Muscle of arm (tissue), 12 donors: Measurements from ENCODE around the gene CLASP1. TPM values are rescaled to one million over a fixed set of nuclear protein-coding genes. Genes with fewer than 3 reads are reported as not detected.
"Not testable (repeated sequence)": the region's sequence is repeated elsewhere in the genome, so short reads cannot be mapped to it uniquely, and the experiment has no call there.

Source experiments
- DNase-seq: peaks from one replicate; pipeline ENCODE4 v3.0.0-alpha.2; 2013
- polyA plus RNA-seq, 12 donors: library from polyadenylated mRNA; unstranded; fragments of 120-200 nt; gene quantifications; one replicate each; pipeline ENCODE4 v1.2.1, GENCODE V29; 2013; ENCODE audit not compliant: insufficient read length in 12 of 12

Gene CLASP1
- polyA plus RNA-seq, 12 donors: 41.5 to 86.0 (median 58.7) TPM

DNA sequence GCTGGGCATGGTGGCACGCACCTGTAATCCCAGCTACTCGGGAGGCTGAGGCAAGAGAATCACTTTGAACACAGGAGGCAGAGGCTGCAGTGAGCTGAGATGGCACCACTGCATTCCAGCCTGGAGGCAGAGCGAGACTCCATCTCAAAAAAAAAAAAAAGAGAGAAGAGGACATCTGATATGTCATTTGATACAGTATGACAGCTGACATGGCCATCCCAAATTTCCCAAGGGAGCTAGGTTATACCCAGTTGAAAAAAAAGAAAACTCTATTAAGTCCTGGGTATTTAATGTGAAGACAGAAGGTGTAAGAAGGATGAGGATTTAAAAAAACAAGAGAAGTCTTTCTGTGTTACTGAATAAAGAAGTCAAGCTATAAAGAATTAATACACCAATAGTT, 23.3 kb downstream of the CLASP1 start:
- DNase-seq: no peak

DNA sequence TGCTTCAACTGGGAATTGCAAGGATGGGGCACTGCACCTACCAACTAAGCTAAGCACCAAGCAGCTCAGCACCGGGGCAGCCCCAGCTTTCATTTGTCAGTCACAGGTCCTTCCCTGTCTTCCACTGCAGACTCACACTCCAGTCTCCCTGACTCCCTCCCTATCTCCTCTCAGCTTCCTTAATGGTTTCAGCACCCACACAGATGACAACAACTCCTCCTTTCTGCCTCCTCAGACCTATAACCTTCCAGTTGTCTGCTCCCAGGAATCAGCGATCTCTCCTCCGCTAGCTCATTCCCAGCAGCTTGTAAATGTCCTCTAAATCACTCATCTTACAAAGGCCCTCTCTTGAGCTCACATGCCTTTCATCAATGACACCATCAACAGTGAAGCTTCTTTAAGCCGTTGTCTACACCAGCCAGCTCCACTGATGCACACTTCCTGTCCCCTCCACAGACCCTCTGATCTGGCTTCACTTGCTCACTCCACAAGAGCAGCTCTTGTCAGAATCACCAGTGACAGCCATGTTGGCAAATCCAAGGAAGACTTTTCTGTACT, 32.1 kb downstream of the CLASP1 start:
- DNase-seq: no peak

DNA sequence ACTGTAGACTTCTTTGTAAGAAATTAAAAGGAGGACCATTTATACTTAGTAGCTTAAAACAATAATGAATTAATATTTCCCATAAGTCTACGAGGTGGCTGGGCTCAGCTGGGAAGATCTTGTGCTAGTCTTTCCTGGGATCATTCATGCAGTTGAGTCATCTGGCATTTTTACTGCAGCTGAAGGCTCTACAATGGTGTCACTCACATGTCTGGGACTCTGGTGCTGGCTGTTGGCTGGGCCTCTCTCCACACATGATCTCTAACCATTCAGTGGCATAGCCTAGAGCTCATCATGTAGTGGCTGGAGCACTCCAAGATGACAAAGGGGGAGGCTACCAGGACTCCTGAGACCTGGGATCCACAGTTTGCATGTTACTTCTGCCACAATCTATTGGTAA, 35.5 kb downstream of the CLASP1 start:
- no peak for DNase-seq

DNA sequence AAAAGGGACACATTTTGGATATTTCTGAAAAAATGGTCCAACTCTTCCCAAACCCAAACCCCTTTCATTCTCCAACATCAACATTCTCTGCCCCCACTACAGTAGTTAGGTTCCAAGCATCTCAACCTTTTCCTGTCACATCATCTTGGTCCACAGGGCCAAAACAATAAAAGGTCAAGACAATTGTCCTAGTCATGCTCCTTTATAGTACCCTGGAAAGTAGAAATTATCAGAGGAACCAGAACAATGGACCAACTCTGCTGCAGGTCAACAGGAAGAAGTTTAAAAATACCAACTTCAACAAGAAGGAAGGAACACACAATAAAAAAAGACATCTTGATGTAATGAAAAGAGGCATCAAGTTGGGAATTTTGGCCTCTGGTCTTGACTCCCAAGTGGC, 36.1 kb downstream of the CLASP1 start:
- DNase-seq: no peak

DNA sequence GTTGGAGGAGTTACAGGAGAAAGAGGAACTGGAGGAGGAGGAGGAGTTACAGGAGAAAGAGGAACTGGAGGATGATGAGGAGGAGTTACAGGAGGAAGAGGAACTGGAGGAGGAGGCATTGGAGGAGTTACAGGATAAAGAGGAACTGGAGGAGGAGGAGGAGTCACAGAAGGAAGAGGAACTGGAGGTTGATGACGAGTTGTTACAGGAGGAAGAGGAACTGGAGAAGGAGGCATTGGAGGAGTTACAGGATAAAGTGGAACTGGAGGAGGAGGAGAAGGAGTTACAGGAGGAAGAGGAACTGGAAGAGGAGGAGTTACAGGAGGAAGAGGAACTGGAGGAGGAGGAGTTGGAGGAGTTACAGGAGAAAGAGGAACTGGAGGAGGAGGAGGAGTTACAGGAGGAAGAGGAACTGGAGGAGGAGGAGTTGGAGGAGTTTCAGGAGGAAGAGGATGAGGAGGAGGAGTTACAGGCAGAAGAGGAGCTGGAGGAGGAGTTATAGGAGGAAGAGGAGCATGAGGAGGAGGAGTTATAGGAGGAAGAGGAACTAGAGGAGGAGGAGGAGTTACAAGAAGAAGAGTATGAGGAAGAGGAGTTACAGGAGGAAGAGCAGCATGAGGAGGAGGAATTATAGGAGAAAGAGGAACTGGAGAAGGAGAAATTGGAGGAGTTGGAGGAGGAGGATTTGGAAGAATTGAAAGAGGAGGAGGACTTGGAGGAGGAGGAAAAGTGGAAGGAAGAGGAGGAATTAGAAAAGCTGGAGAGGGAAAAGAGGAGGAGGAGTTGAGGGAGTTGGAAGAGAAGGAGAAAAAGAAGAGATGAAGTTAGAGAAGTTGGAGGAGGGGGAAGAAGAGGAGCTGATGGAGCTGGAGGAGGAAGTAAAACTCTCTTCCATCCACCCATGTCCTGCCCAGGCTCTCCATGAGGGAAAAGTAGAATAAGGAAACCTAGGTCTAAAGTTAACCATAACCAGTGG, 37.2 kb downstream of the CLASP1 start:
- no peak for DNase-seq

DNA sequence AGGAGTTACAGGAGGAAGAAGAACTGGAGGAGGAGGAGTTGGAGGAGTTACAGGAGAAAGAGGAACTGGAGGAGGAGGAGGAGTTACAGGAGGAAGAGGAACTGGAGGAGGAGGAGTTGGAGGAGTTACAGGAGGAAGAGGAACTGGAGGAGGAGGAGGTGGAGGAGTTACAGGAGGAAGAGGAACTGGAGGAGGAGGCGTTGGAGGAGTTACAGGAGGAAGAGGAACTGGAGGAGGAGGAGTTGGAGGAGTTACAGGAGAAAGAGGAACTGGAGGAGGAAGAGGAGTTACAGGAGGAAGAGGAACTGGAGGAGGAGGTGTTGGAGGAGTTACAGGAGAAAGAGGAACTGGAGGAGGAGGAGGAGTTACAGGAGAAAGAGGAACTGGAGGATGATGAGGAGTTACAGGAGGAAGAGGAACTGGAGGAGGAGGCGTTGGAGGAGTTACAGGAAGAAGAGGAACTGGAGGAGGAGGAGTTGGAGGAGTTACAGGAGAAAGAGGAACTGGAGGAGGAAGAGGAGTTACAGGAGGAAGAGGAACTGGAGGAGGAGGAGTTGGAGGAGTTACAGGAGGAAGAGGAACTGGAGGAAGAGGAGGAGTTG, 38.1 kb downstream of the CLASP1 start:
- DNase-seq: not testable (repeated sequence)

DNA sequence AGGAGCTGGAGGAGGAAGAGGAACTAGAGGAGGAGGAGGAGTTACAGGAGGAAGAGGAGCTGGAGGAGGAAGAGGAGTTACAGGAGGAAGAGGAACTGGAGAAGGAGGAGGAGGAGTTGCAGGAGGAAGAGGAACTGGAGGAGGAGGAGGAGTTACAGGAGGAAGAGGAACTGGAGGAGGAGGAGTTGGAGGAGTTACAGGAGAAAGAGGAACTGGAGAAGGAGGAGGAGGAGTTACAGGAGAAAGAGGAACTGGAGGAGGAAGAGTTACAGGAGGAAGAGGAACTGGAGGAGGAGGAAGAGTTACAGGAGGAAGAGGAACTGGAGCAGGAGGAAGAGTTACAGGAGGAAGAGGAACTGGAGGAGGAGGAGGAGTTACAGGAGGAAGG, 38.8 kb downstream of the CLASP1 start:
- DNase-seq: not testable (repeated sequence)

DNA sequence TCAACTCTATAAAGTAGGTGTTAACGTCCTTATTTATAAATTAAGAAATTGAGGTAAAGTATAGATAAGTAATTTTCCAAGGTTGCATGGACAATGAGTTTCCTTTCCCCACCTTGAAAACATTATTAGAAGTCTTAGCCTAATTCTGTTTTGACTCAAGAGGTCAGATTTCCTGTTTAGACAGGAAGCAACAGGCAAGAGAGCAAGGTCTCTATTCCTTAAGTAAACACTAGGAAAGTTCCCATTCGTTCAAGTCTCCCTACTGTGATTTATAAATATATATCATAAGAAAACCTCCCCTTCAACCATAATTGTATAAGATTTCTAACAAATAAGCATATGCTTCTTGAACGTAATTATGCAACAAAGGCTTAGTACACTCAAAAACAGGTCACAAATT, 40.3 kb downstream of the CLASP1 start:
- no peak for DNase-seq

DNA sequence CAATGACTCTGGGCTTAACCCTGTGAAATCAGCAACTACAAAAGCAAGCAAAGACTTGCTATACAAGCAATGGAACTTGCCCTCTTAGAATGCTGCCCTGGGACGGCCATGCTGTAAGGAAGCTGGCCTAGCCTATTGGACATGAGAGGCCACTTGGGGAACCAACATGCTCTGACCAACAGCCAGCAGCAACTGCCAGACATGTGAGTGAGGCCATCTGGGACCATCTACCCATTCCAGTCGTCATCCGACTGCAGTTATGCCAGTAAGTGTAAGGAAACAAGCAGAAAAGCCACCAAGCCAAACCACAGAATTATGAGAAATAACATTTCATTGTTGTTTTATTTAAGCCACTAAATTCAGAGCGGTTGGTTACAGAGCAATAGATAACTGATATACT, 40.9 kb downstream of the CLASP1 start:
- no peak for DNase-seq

DNA sequence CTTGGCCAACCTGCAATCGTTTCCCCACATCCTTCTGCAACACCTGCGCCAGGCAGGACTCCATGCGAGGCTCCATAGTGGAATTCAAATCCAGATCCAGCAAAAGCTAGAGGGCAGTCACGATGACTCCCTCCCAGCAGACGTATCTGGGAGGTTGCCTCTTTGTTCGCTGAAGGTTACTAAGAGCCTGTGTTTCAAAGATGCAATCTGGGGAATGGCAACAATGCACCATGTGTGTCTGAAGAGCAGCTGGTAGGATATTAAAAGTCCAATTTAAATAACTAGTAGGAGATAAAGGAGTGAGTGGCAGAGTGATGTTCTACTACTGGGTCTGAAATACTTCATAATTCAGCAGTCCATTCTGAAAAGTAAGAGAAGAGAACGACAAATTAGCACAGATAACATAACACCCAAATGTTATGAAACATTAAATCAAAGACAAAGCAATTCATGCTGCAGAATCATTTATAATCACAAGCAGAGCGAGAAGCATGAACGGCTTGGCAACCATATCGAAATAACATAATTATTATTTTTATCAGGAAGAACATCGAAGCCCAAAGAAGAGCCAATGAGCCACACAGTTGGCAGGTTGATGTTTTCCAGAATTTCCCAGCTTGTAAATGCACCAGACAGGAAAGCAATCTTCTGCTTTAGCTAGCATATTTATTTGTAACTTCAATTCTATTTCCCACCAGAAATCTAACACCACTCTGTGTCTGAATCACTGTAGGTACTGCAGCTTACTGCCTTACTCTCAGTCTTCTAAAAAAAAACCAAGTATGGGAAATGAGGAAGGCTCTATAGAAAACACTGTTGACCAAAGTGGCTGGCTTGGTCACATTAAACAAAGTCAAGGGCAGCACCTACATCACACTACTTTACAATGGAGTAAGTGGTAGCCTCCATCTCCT, 43.2 kb downstream of the CLASP1 start:
- peak; percentile 6 for DNase-seq

DNA sequence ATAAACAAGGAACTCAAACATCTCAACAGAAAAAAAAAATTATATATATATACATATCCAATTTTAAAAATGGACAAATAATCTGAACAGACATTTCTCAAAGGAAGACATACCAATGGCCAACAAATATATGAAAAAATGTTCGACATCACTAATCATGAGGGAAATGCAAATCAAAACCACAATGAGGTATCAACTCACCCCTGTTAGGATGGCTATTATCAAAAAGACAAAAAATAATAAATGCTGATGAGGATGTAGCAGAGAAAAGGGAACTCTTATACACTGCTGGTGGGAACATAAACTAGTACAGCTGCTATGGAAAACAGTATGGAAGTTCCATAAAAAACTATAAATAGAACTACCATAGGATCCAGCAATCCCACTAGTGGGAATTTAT, 46.1 kb downstream of the CLASP1 start:
- DNase-seq: no peak

DNA sequence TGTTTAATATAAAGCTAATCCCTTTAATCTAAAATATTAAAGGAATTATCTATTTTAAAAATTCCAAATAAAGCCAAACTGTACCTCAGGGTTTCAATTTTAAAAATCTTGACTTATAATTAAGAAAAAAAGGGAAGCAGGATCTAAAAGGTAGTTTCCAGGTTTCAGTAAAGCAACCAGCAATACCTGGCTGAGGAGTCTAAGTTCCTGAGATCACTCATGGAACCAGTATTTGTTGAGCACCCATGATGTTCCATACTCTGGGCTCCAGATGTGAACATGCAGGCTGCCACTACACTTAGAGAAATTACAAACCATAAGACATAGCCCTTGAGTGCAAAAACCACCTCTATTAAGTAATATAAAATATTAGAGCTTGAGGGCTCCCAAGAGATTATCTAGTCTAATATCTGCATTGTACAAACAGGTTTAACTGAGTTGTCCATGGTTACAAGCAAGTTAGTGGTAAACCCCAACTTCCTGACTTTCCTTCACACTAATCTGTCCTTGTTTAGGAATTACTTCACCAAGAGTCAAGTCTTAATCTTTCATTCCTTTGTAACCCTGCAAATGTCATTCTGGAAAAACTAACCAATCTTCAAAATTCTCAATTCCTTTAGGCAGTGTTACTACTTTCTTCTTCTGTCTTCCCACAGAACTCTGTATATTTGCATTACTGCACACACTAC, 49.2 kb downstream of the CLASP1 start:
- no peak for DNase-seq

DNA sequence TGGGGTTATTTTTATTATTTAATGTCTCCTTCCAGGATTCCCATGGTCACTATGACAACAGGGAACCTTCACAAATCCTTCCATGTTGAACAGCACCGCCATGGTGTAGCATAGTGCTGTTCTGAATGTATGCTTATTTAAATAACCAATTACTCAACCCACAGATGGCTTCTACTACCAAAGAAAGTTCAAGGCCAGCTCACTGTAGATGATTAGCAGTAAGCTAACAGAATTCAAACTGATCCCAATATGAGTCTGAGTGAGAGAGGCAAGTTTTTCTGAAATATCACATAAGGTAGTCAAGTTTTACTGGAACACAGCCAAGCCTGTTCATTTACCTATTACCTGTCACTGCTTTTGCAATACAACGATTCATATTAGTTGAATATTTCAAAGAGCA, 51.2 kb downstream of the CLASP1 start:
- no peak for DNase-seq

DNA sequence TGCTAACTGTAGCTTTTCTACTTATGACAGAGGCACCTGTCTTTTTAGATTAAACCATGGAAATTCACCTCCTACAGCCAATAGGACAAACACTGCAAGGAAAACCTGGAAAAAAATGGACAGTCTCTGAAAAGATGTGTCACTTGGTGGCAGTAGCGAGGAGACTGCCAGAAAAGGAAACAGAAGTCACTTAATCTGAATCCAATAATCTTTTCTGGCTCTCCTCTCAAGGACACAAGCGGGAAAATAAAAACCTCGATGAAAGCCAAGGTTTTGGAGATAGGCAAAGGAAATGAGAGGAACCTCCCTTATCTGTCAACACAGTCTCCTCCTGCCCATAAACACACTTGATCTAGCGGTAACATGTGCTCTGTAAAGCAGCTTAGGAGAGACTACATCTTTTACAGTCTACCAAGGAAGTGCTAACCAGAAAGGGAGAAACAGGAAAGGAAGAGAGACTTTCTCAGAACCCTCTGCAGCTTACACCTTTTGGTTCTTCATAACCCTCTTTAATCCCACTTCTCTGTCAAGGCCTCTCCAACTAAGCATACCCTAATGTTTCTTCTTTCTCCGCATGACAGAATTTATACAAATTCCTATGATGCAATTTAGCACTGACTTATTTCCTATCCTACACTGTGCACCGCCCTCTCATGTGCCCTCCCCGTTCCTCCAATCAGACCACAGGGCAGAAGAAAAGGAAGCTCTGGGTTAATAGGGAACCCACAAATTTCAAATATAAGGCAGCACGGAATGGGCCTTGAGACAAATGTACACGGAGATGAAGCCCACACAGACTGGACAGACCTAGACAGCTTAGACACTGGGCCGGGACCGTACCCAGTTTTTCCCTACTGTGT, 52.8 kb downstream of the CLASP1 start:
- peak; percentile 37 for DNase-seq

DNA sequence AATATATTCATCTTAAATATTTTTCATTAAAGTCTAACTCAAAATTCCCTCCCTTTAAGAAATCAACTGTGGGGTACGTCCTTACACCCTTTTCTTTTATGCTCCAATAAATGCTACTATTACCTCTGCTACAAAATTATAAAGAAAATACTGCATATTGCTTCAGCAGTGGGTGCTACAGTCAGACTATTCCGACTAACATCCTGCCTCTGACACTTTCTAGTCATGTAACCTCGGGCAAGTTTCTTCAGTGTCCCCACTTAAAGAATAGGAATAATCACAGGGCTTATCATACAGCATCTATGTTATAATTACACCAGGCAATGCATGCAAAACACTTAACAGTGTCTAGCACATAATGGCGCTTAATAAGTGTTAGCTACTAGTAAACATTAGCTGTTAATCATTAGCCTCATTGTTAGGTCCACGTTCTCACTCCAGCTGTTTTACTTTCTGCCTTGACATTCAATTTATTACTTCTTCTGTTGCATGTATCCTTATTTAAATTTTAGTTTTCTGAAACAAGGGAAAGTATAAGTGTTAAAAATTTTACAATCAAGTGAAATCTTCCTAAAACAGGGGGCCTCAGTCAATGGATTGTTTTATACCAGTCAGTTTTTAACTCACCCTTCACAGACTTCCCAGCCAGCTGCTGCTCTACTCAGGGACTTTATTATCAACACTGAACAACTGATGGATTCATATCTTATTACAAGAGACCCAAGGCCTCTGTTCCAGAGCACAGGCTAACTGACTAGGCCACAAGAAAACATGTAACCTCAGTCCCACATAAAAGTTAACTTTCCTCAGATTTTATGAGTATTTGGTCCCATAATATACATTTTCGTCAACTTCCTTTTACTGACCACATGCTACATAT, 54.0 kb downstream of the CLASP1 start:
- no peak for DNase-seq

DNA sequence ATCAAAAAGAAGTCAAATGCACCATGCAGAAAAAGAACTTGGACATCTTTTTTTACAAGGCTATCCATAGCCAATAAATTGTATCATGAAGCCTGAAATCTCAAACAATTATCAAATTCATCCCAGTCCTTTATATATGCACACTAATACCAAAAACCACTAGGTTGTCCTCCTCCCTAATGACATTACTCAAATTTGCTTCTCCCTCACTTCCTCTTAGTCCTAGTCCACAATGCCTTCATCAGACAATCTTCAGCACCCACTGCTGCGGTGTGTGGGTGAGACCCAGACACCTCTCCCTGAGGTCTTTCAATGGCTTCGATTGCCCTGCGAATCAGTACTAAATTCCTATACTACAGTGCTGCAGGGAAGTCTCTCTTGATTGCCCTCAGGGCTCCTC, 58.1 kb downstream of the CLASP1 start:
- no peak for DNase-seq

DNA sequence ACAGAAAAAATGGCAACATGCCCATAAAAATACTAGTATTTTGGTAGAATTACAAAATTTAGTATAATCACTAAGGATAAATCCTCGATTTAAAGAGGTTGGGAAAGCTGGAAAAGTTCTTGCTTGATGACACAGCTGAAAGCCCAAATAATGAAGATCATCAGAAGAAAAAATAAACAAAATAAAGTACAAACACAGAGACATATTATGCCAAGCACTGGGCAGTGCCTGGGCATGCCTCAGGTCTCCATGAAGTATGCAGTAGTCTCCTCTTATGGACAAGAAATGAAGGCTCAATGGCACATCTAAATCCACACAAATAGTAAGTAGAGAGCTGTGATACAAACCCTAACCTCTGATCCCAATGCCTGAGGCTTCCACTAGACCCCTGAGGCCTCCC, 60.9 kb downstream of the CLASP1 start:
- DNase-seq: no peak

DNA sequence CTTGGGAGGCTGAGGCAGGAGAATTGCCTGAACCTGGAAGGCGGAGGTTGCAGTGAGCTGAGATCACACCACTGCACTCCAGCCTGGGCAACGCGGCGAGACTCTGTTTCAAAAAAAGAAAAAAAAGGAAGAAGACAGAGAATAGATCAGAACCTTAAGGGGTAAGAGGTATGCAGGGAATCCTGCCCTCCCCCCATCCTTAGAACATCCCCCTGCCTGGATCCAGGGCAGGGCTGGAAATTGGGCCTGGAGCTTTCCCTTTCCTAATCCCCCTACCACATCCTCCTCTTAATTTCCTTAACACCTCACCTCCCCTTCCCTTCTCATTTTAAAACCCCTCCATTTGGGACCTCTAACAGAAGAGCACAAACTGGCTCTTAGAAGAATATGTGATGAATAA, 62.1 kb downstream of the CLASP1 start:
- no peak for DNase-seq

DNA sequence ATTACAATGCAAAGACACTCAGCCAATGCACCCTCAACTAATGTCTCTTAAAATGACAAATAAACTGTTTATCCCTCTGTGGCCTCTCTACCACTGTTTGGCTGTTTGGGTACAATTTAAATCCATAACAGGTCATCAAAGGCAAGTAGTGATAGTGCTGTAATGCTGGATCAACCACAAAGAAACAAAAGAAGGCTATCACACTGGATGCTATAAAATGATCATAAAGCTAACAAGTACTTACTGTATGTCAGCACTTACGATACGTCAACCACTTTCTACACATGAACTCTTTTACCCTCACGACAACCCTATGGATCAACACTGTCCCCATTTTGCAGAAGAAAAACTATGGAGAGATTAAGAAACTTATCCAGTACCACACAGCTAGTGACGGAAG, 64.5 kb downstream of the CLASP1 start:
- no peak for DNase-seq
